Stimulated activated CD8-positive, alpha-beta memory T cell treated with anti-CD3 and anti-CD28 coated beads, Interleukin-7, amount 100 ng/mL, for 48 hours (primary cell): ENCODE results near the gene LTO1.
"Not testable (repeated sequence)": the region's sequence is repeated elsewhere in the genome, so short reads cannot be mapped to it uniquely, and the experiment has no call there.

Source experiments
- DNase-seq, 2 donors: peaks; one replicate each; pipeline ENCODE4 v3.0.0-alpha.2; 2020; ENCODE audit warnings: low read depth in 1 of 2; ENCODE audit errors: extremely low read depth in 1 of 2

The LTO1 gene

DNA sequence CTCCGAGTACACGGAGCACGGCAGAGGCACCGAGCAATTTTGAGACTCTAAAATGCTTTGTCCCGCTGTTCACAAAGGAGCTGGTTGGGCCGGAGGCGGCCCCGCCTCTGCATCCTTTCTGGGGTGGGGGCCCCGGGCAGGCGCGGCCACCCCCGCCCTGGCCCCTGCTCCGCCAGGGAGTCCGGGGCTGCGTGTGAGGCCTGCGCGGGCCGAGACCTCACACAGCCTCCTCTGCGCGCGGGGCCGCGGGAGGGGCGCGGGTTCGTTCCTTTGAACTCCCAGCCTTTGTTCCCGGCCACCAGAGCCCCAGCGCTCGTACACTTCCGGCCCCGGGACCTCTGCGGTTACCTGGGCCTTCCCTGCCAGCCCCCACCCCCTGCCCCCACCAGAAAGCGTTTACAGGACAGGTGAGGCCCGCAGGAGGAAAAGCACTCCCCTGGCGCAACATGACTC lies 27.1 kb upstream of the LTO1 start:
- no peak for DNase-seq

DNA sequence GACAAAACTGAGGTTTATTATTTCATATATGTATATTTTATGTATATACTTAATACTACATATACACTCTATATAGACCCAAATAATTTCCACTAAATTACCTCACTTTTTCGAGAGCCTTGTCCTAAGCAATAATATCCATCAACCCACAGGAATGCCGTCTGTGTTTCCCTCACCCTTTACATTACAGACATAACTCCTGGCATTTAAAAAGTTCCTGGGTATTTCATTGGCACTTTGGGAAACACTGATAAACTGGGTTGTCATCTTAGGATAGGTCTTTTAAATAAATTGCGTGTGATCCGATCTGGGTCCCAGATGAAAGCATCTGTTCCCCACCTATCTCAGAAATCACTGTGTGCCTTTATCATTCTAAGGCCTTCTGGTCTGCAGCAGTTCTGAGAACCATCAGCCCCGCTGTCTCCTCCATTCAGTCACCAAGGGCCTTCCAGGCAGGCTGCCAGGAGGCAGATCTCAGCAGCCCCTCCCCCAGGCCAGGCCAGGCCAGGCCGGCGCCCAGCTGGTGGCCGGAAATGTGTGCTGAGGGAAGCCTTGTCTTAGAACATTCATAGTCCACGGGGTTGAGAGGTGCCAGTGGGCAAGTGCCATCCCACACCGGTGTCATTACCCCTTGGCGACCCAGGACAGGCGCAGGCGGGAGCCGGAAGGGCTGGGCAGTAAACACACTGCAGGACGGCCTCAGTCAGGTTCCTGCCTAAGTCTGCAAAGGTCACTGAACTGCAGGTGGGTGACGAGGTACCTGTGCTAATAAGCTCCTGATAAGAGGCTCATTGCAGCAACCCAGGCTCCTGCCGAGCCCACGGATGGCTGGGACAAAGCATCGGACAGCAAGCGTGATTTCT lies 25.4 kb upstream of the LTO1 start:
- DNase-seq, result no peak

DNA sequence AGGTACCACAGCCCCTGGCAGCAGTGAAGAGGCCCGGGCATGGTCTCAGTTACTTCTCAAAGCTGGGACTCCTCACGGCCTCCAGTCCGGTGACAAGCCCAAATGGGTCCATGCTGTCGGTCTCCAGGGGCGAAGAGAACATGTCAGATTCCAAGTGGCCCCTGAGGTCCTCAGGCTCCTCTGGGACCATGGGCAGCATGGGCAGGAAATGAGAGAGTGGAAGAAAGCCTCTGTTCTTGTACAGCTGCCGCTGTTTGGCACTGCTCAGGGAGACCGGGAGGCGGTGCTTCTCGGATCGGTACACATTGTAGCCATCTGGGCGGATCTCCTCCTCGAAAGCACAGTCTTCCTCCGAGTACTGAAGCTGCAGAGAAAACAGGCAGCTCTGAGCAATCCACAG lies 24.1 kb upstream of the LTO1 start:
- no peak for DNase-seq

DNA sequence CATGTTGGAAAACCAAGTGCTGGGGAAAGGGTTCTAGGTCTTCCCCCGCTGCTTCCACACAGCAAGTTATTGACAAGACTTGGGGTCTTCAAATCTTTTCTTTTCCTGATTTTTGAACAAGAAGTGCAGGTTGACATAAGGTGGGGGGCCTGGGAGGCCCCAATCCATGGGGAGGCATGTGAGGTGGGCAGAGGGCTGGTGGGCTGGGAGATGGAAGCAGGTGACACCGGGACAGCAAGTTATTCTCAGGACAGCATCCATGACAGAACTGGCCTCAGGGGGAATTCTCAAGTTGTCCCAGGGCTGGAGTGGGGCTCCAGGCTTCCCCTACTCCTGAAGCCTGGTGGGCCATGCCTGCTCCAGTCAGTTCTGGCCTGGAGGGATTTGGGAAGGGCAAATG lies 23.2 kb upstream of the LTO1 start:
- DNase-seq, result no peak

DNA sequence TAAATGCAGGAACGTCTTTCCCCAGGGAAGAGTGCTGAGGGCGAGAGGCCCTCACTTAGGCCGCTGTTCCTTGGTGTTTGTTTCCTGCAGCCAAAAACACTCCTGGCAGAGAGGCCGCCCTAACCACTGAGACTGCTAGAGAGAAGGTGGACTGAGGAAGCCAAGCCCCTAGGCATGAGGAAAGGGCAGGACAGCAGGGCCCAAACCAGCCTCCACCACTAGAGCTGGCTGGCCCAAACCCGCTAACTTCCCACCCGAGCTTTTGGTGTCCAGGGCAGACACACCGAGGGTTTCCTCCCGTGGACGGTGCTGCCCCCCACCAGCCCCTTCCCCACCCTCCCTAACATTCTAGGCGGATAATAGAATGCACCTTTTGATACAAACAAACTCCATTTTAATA lies 22.7 kb upstream of the LTO1 start:
- no peak for DNase-seq

DNA sequence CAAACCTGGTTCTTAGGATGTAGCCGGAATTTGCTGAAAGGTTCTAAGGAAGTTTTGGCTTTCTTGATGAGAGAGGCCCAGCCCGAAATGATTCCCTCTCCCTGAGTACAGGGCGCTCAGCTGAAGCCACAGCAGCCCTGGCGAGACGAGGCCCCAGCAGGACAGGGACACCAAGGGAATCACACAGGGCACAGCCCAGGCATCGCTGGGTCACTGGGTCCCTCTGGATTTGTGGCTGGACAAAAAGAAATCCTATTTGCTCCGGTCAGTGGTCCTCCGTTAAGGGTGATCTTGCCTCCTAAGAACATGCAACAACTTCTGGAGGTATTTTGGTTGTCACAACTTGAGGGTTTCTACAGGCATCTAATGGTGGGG lies 22.3 kb upstream of the LTO1 start:
- no peak for DNase-seq

DNA sequence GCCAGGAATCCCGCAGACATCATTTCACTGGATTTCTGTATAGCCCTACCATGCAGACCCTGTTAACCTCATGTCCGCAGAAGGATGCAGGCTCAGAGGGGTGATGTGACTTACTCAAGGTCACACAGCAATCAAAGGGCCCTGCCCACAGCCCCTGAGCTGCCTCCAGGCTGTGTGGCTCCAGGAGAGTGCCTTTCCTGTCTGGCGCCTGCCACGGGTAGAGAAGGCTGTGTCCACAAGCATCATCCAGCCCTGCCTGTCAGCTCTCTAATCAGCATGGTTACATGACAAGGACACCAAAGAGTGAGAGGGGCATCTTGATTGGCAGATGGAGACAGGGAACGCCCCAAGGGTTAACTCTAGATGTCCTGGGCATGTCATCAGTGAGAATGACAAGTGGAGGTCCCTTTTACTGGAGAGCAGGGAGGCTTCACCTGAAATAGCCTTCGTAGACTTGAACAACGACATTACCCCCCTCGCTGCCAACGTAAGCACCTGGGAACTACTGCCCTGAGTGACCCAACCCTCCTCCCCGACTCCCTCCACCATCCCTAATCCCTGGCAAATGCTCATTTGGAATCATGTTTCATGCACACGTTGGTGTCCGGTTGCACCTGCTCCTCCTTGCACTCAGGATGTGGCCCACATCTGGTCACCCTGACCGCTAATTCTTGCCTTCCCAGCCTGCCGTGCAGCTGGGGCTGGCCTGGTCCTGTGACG lies 21.8 kb upstream of the LTO1 start:
- no peak for DNase-seq

DNA sequence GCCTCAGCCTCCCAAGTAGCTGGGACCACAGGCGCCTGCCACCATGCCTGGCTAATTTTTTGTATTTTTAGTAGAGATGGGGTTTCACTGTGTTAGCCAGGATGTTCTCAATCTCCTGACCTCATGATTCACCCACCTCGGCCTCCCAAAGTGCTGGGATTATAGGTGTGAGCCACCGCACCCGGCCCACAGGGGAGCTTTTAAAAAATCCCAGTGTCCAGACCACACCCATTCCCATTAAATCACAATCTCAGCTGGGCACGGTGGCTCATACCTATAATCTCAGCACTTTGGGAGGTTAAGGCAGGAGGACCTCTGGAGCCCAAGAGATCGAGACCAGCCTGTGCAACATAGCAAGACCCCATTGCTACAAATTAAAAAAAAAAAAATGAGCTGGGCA lies 20.8 kb upstream of the LTO1 start:
- not testable (repeated sequence) for DNase-seq

DNA sequence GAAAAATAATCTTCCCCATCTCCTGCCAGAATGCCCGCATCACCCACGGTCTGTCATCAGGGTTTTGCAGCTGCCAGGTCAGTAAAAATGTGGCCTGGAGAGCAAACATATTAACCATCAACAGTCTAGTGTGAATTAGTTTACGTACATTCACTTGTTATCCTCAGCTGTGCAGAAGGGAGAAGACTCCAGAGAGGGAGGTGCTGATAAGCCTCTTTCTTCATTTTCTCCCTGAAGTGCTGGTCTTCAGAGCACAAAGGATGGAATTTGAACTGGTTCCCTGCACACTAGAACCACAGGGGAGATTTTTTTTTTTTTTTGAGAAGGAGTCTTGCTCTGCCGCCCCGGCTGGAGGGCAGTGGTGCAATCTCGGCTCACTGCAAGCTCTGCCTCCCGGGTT lies 20.4 kb upstream of the LTO1 start:
- no peak for DNase-seq

DNA sequence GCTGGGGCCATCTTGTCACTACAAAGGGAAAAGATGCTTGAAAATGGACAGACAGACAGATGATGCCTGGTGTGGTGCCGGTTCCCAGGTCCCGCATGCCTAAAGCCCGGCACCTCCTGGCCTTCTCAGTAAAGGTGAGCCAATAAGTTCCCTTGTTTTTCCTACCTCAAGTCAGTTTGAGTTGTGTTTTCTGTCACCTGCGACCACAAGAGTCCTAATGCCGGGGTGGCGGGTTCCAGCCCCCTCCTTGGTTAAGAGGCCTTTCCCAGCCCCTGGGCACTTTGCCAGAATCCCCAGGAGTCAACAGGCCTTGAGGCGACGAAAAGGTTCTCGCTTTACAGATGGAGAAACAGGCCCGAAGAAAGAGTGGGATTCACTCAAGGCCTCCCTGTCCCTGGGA lies 19.6 kb upstream of the LTO1 start:
- no peak for DNase-seq

DNA sequence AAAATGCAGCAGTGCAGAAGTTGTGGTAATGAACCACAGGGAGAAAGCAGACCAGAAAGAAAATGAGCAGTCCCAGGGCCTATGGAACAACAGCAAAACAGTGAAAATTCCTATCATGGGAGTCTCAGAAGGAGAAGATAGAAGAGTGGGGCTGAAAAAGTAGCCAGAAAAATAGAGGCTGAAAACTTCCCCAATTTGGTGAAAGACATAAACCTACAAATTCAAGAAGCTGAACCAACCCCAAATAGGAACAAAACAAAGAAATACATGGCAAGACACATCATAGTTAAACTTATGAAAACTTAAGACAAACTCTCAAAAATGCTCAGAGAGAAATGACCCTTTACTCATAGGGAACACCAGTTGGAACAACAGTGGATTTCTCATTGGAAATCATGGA lies 17.3 kb upstream of the LTO1 start:
- no peak for DNase-seq

DNA sequence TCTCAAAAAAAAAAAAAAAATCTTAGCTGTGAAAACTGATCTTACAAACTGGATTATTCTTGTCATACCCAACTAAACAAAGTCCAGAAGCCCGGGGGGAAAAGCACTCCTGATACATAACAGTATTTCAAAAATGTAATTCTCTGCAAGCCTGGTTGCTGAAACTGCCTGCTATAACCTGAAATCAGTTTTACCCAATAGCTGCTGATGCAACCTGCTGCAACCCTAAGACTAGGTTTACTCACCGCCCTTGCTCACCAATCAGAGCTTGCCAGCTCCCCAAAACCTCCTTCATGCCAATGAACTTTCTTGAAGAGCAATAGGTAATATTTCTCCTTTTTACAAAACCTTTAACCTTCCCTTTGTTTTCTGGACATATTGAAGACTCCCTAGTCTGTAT lies 16.3 kb upstream of the LTO1 start:
- no peak for DNase-seq

DNA sequence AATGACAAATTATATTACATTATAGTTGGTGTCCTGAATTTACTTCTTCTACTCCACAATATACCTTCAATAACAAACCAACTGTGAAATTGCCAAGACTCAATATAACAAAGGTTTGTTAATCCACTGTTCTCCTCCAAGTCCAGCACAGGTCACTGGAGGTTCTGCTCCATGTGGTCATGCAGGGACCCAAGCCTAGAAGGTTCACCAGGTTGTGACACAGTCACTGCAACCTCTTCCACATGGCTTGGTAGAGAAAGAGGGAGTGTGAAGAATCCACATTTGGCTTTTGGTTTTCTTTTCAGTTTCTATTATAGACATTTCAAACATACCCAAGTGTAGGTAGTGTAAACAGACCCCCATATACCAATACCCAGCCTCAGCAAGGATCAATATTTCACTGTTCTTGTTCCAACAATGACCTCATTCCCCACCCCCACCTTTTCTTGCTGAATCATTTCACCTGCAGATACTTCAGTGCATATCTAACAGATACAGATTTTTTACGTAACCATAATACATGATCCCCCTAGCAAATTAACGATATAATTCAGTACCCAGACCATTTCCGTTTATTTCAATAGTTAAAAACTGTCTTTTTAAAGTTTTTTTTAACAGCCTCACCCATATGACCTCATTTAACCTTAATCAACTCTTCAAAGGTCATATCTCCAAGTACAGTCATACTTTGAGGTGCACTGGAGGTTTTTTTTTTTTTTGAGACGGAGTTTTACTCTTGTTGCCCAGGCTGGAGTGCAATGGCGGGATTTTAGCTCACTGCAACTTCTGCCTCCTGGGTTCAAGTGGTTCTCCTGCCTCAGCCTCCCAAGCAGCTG lies 14.5 kb upstream of the LTO1 start:
- DNase-seq, result no peak

DNA sequence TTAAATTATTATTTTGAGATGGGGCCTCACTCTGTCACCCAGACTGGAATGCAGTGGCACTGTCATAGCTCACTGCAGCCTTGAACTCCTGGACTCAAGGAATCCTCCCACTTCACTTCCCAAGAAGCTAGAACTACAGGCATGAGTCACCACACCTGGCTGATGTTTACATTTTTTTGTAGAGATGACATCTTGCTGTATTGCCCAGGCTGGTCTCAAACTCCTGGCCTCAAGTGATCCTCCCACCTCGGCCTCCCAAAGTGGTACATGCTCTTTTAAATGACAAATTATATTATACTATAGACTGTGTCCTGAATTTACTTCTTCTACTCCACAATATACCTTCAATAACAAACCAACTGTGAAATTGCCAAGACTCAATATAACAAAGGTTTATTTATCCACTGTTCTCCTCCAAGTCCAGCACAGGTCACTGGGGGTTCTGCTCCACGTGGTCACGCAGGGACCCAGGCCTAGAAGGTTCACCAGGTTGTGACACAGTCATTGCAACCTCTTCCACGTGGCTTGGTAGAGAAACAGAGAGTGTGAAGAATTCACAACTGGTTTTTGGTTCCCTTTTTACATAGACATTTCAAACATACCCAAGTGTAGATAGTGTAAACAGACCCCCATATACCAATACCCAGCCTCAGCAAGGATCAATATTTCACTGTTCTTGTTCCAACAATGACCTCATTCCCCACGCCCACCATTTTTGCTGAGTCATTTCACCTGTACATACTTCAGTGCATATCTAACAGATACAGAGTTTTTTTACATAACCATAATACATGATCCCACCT lies 13.0 kb upstream of the LTO1 start:
- DNase-seq, result not testable (repeated sequence)

DNA sequence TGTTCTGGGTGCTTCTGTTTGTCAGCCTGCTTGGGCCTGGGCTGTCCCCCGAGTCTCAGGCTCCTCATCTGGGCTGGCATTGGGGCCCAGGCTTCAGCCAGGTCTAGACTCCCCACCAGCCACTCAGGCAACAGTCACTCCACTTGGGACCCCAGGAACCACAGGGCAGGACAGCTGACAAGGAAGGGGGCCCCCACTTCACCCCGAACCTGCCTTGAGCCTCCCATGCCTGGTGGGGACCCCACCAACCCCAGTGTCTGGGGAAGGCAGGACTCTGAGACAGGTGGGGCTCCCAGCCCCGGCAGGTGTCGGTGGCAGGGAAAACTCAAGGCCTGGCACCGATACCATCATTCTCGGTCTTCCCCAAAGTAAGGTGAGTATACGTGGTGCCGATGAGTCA lies 11.7 kb upstream of the LTO1 start:
- no peak for DNase-seq

DNA sequence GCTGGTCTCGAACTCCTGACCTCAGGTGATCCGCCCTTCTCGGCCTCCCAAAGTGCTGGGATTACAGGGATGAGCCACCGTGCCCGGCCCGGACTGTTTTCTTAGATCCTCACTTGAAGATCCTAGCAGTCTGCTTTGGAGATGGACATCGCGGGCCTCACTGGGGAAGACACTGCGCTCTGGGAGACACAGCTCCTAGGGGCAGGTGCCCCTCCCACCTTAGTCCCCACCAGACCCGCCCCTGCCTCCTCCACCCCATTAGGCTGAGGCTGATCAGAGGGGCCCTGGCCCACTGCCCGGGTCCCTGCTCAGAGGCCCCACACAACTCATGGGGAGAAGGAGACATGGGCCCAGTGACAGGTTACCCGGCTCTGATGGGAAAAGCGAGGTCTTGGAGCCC lies 11.3 kb upstream of the LTO1 start:
- DNase-seq, result no peak

DNA sequence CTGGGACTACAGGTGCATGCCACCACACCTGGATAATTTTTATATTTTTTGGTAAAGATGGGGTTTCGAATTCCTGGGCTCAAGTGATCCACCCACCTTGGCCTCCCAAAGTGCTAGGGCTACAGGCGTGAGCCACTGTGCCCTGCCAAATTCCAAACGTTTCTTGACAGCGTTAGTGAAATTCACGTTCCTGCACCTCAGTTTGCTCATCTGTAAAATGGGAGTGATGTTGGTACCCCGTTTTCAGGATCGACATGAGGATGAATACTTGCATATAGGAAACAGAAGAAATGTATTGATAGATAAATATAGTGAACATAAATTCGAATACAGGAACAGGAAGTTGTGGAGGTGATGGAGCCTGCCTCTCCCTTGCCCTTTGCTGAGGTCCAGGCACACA lies 10.2 kb upstream of the LTO1 start:
- DNase-seq, result no peak

DNA sequence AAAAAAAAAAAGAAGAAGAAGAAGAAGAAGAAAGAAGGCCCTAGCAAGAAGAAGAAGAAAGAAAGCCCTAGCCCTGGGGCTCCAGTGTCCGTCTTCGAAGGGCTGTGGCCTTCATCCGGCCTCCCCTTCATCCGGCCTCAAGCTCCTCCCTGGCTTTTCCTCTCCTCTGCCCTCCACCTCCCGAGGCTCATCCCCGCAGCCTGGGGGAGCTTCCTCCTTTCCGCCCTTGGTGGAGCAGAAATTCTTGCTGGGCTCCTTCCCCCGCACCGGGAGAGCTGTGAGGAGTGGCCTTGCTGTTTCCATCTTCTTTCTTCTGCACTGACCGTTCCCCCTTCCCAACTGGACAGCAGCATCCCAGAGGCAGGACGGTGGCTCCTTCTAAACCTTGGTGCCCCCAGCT lies 9.5 kb upstream of the LTO1 start:
- DNase-seq, result no peak

DNA sequence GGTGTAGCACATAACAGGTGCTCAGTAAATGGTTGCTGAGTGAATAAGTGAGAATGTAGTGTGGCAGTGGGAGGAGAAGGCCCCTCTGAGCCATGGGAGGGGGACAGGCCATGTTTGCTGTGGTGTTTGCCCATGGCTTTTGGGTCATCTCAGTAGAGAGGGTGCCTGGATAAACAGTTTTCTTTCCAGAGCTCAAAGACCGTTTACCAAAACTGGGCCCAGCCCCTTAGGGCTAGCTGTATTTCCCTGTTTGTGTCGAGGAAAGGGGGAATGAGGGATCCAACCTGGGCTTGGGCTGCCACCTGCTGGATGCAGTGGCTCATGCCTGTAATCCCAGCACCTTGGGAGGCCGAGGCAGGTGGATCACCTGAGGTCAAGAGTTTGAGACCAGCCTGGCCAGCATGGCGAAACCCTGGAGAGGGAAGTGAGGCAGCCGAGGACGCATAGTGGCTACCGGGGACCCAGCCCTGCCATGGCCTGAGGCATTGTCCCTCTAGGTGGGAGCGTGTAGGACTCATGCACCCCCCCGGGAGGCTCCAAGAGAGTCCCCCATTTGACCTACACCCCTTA lies 8.7 kb upstream of the LTO1 start:
- no peak for DNase-seq

DNA sequence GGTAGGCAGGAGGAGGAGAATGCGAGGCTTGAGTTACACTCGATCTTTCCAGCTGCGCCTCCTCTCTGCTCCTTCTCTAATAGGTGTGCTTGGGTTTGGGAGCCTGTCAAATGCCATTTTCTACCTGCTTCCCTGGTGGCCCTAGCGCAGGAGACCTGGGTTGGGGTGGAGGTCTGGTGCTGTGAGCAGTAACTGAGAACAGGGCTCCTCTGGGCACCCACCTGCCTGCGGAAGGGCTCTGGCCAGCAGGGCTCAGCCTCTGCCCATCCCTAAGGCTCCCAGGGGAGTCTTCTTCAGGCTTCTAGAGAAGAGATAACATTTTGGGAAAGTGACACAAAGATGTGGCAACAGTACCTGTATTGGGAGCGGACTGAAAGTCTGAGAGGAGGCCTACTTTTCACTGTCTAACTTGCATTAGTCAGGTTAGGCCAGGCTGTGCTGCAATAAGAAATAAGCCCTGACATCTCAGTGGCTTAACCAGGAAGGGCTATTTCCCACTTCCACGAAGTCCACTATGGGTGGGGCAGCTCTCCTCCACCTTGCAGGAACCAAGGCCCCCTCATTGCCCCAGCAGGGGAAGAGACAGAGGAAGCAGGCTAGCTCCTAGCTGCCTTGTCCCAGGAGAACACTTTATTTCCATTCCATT lies 7.7 kb upstream of the LTO1 start:
- no peak for DNase-seq
